GM18870 (cell line): ENCODE measurements around the gene SULT1B1.

Source experiments
- ATAC-seq: cut with Tn5 transposase; IDR thresholded peaks from one replicate; pipeline ENCODE4 v1.9.1; 2021; ENCODE audit warnings: moderate library complexity; ENCODE audit not compliant: unreplicated experiment

Gene SULT1B1

GRCh38 chr4:69701696-69702095 is 58.7 kb downstream of the SULT1B1 start:
- ATAC-seq: no peak

DNA sequence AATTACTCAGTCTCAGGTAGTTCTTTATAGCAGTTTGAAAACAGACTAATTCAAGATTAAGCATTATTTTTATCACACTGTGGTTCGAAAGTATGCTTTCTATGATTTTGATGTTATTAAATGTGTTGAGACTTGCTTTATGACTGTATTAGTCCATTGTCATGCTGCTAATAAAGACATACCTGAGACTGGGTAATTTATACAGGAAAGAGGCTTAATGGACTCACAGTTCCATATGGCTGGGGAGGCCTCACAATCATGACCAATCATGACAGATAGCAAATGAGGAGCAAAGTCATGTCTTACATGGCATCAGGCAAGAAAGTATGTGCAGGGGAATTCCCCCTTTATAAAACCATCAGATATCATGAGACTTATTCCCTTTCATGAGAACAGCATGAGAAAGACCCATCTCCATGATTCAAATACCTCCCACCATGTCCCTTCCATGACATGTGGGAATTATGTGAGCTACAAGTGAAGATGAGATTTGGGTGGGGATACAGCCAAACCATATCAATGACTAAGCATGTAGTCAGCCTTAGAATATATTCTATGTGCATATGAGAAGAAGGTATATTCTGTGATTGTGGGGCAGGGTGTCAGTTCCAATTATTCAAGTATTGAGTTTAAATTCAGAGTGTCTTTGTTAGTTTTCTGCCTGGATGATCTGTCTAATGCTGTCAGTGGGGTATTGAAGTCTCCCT is 62.7 kb downstream of the SULT1B1 start:
- no peak for ATAC-seq

DNA sequence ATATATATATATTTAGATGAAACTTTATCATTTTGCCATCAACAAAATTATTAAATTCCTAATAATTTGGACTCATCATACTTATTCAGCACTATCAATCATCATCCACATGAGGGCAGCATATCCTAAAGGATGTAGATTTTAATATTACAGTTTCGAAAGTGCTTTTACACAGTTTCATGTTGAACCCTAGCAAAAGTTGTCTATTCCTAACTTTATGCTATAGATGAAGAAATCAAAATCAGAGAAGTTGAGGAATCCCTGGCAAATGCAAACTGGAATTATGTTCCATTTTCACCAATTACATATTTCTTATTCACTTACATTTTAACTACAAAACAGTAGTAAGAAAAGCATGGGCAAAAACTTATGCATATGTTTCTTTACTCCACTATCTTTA is 70.8 kb downstream of the SULT1B1 start:
- ATAC-seq: peak; percentile 53

DNA sequence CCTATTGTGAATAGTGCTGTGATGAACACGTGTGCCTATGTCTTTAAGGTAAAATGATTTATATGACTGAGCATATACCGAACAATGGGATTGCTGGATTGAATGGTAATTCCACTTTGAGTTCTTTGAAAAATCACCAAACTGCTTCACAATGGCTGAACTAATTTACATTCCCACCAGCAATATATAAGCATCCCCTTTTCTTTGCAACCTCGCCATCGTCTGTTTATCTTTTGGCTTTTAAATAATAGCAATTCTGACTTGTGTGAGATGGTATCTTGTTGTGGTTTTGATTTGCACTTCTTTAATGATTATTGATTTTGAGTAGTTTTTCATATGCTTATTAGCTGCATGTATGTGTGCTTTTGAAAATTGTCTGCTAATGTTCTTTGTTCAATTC is 75.6 kb downstream of the SULT1B1 start:
- ATAC-seq: no peak
